Activated CD4-positive, alpha-beta T cell treated with anti-CD3 and anti-CD28 coated beads for 36 hours (primary cell): ENCODE measurements around the gene SLC23A3. TPM values are rescaled to one million over a fixed set of nuclear protein-coding genes. Genes with fewer than 3 reads are reported as not detected.
"Not testable (repeated sequence)": the region's sequence is repeated elsewhere in the genome, so short reads cannot be mapped to it uniquely, and the experiment has no call there.

Experiments used
- ATAC-seq: fragments of 200-7000 bp; cut with Tn5 transposase; one replicate; pipeline ENCODE4 v1.10.0; 2021; ENCODE audit warnings: mild to moderate bottlenecking, moderate library complexity
- CTCF ChIA-PET: fragments of 350-600 bp; sonication (Branson Sonifier 250); formaldehyde crosslinking; loops from one replicate; lab custom pipeline; 2021; ENCODE audit warnings: antibody characterized with exemption; lab: Charles Lee
- POLR2A ChIA-PET: fragments of 350-600 bp; sonication (Branson Sonifier 250); formaldehyde crosslinking; loops from one replicate; lab custom pipeline; 2021; ENCODE audit warnings: antibody characterized with exemption, inconsistent platforms; lab: Charles Lee
- DNase-seq: peaks from one replicate; pipeline ENCODE4 v3.0.0-alpha.2; 2020
- H3K27ac Mint-ChIP-seq: one replicate; pipeline ENCODE4 v1.8.0; 2021; ENCODE audit warnings: mixed read lengths
- H3K27me3 Mint-ChIP-seq: one replicate; pipeline ENCODE4 v1.8.0; 2021; ENCODE audit warnings: mixed read lengths
- H3K36me3 Mint-ChIP-seq: one replicate; pipeline ENCODE4 v1.8.0; 2021; ENCODE audit warnings: low read depth, mixed read lengths
- H3K4me1 Mint-ChIP-seq: one replicate; pipeline ENCODE4 v1.8.0; 2021; ENCODE audit warnings: mixed read lengths
- H3K4me3 Mint-ChIP-seq: one replicate; pipeline ENCODE4 v1.8.0; 2021; ENCODE audit warnings: mild to moderate bottlenecking, moderate library complexity, mixed read lengths
- H3K9me3 Mint-ChIP-seq: one replicate; pipeline ENCODE4 v1.8.0; 2021; ENCODE audit warnings: low read depth, mixed read lengths
- intact Hi-C, 2 experiments: fragments of 100-400 bp; cut with DNase I in 1 of 2; cut with micrococcal nuclease in 1 of 2; formaldehyde crosslinking; loops; one replicate each; pipeline versions ENCODE4 v1.14.2 to v1.15.1; 2022 to 2024; cut with DNase I, micrococcal nuclease
- total RNA-seq, 2 experiments: library from RNA; stranded (reverse); gene quantifications; one replicate each; pipeline ENCODE4 v1.2.3, GENCODE V29; 2021

Gene SLC23A3
- total RNA-seq, 2 experiments from 2014 or later, result 1.2 to 1.9 TPM

- no peak for ATAC-seq
- ChIA-PET POLR2A (interaction anchor here (1.2 kb wide), 1 partner anchor 25 kb away, joined by 3 read pairs; the partner anchor contains the start of genes ANKZF1 and ATG9A), CTCF (interaction anchor here (0.6 kb wide), 1 partner anchor 236 kb away, joined by 4 read pairs; no protein-coding TSS in a partner anchor)
- Mint-ChIP-seq H3K36me3 (peaks cover 18% of the 10 kb centered on the region), H3K4me1 (peaks cover 35% of the 10 kb centered on the region), H3K27me3 (no peaks in the 10 kb centered on the region), H3K4me3 (no peak overlapping the region), H3K9me3 (peaks cover 6% of the 10 kb centered on the region), H3K27ac (no peak overlapping the region)
- intact Hi-C loops, result loop anchor here in 1 of 2 experiments (5.0 kb wide), 1 partner anchor 338 kb away; the partner anchor contains the start of genes CHPF and TMEM198
- no peak for DNase-seq
Observed at GRCh38 chr2:219204425-219205164, 34.8 kb upstream of the SLC23A3 start.

GRCh38 chr2:219201331-219201730 is 31.5 kb upstream of the SLC23A3 start:
- H3K9me3 Mint-ChIP-seq, H3K36me3 Mint-ChIP-seq, H3K27me3 Mint-ChIP-seq, intact Hi-C loops, POLR2A ChIA-PET, DNase-seq, ATAC-seq, H3K4me3 Mint-ChIP-seq: not testable (repeated sequence)
- peaks cover 11% of the 10 kb centered on the region for H3K4me1 Mint-ChIP-seq
- CTCF ChIA-PET, result interaction anchor here (0.8 kb wide), 1 partner anchor 15 kb away, joined by 4 read pairs; no protein-coding TSS in a partner anchor
- peak overlapping the region; percentile 89 for H3K27ac Mint-ChIP-seq

GRCh38 chr2:219200502-219201326 is 30.9 kb upstream of the SLC23A3 start:
- ATAC-seq, H3K27me3 Mint-ChIP-seq, H3K4me1 Mint-ChIP-seq, H3K36me3 Mint-ChIP-seq, intact Hi-C loops, H3K9me3 Mint-ChIP-seq: not testable (repeated sequence)
- DNase-seq, result peak; percentile 48
- POLR2A ChIA-PET, result interaction anchor here (0.7 kb wide), 1 partner anchor 49 kb away, joined by 3 read pairs; no protein-coding TSS in a partner anchor
- Mint-ChIP-seq H3K27ac (peak overlapping the region; percentile 89), H3K4me3 (peak overlapping the region; percentile 68)
- CTCF ChIA-PET, result interaction anchor here (0.6 to 5.0 kb wide), 7 partner anchors 11 to 171 kb away, joined by 3 to 19 read pairs (median 4); partner anchors contain the start of gene SLC23A3

- DNase-seq (no peak), ATAC-seq (no peak)
- Mint-ChIP-seq H3K4me1 (peaks cover 8% of the 10 kb centered on the region), H3K4me3 (no peak overlapping the region), H3K27ac (no peak overlapping the region), H3K36me3 (no peaks in the 10 kb centered on the region), H3K27me3 (no peaks in the 10 kb centered on the region), H3K9me3 (peaks cover 6% of the 10 kb centered on the region)
- ChIA-PET POLR2A (interaction anchor here (0.7 to 1.3 kb wide), 2 partner anchors 50 to 95 kb away, joined by 3 to 4 read pairs; no protein-coding TSS in a partner anchor), CTCF (interaction anchor here (0.6 to 5.0 kb wide), 6 partner anchors 15 to 192 kb away, joined by 3 to 19 read pairs (median 4); partner anchors contain the start of gene SLC23A3)
- intact Hi-C loops, result no loop called here
Observed at GRCh38 chr2:219199470-219200211, 29.8 kb upstream of the SLC23A3 start.

- CTCF ChIA-PET, result interaction anchor here (0.6 to 5.0 kb wide), 4 partner anchors 29 to 193 kb away, joined by 3 to 19 read pairs (median 8); partner anchors contain the start of gene SLC23A3
- POLR2A ChIA-PET, result interaction anchor here (1.3 kb wide), 1 partner anchor 96 kb away, joined by 4 read pairs; no protein-coding TSS in a partner anchor
- no peaks in the 10 kb centered on the region for H3K27me3 Mint-ChIP-seq
- intact Hi-C loops, result no loop called here
- no peak overlapping the region for H3K27ac Mint-ChIP-seq
- peaks cover 3% of the 10 kb centered on the region for H3K9me3 Mint-ChIP-seq
- no peak for ATAC-seq
- no peak overlapping the region for H3K4me3 Mint-ChIP-seq
- DNase-seq, result no peak
- H3K4me1 Mint-ChIP-seq, result peaks cover 8% of the 10 kb centered on the region
- H3K36me3 Mint-ChIP-seq, result no peaks in the 10 kb centered on the region
Observed at GRCh38 chr2:219198974-219199373, 29.1 kb upstream of the SLC23A3 start.

GRCh38 chr2:219197388-219197787 is 27.6 kb upstream of the SLC23A3 start:
- ChIA-PET CTCF (interaction anchor here (1.4 to 5.0 kb wide), 2 partner anchors 15 to 27 kb away, joined by 5 to 19 read pairs; partner anchors contain the start of gene SLC23A3), POLR2A (no interaction called here)
- H3K36me3 Mint-ChIP-seq, result no peaks in the 10 kb centered on the region
- DNase-seq (no peak), ATAC-seq (no peak)
- no peak overlapping the region for H3K4me3 Mint-ChIP-seq
- intact Hi-C loops, result no loop called here
- peaks cover 8% of the 10 kb centered on the region for H3K4me1 Mint-ChIP-seq
- H3K27me3 Mint-ChIP-seq, result no peaks in the 10 kb centered on the region
- H3K9me3 Mint-ChIP-seq, result peaks cover 3% of the 10 kb centered on the region
- H3K27ac Mint-ChIP-seq, result no peak overlapping the region

GRCh38 chr2:219186754-219187456 is 17.1 kb upstream of the SLC23A3 start:
- intact Hi-C loops, result no loop called here
- H3K36me3 Mint-ChIP-seq, result peaks cover 22% of the 10 kb centered on the region
- H3K27ac Mint-ChIP-seq, result peak overlapping the region; percentile 76
- ATAC-seq (peak; percentile 97), DNase-seq (peak; percentile 67)
- no peaks in the 10 kb centered on the region for H3K9me3 Mint-ChIP-seq
- no peaks in the 10 kb centered on the region for H3K27me3 Mint-ChIP-seq
- POLR2A ChIA-PET, result no interaction called here
- peaks cover 30% of the 10 kb centered on the region for H3K4me1 Mint-ChIP-seq
- CTCF ChIA-PET, result no interaction called here
- H3K4me3 Mint-ChIP-seq, result no peak overlapping the region

GRCh38 chr2:219184121-219184520 is 14.3 kb upstream of the SLC23A3 start:
- H3K9me3 Mint-ChIP-seq, result no peaks in the 10 kb centered on the region
- ChIA-PET POLR2A (no interaction called here), CTCF (interaction anchor here (0.8 to 1.1 kb wide), 2 partner anchors 24 to 61 kb away, joined by 3 read pairs; partner anchors contain the start of genes GLB1L and STK16)
- H3K4me1 Mint-ChIP-seq, result peaks cover 54% of the 10 kb centered on the region
- H3K4me3 Mint-ChIP-seq, result no peak overlapping the region
- no peaks in the 10 kb centered on the region for H3K27me3 Mint-ChIP-seq
- peak overlapping the region; percentile 8 for H3K27ac Mint-ChIP-seq
- ATAC-seq (no peak), DNase-seq (no peak)
- H3K36me3 Mint-ChIP-seq, result peaks cover 43% of the 10 kb centered on the region
- intact Hi-C loops, result no loop called here

- peaks cover 43% of the 10 kb centered on the region for H3K36me3 Mint-ChIP-seq
- ATAC-seq (no peak), DNase-seq (no peak)
- H3K4me1 Mint-ChIP-seq, result peaks cover 58% of the 10 kb centered on the region
- no peaks in the 10 kb centered on the region for H3K9me3 Mint-ChIP-seq
- no peaks in the 10 kb centered on the region for H3K27me3 Mint-ChIP-seq
- ChIA-PET CTCF (interaction anchor here (1.1 to 2.2 kb wide), 4 partner anchors 14 to 62 kb away, joined by 3 to 5 read pairs (median 4); partner anchors contain the start of genes GLB1L and STK16), POLR2A (no interaction called here)
- intact Hi-C loops, result no loop called here
- H3K4me3 Mint-ChIP-seq, result no peak overlapping the region
- H3K27ac Mint-ChIP-seq, result peak overlapping the region; percentile 53
Observed at GRCh38 chr2:219183151-219183772, 13.4 kb upstream of the SLC23A3 start.
